ENCODE data around the gene KRTDAP.

Gene KRTDAP

GRCh38 chr19:35437406-35437951 is 52.8 kb downstream of the KRTDAP start:
- no peak overlapping the region for H3K4me3 ChIP-seq (ENCODE audit: low read depth, low read length)

More at GRCh38 chr19:35437406-35437951, 52.8 kb downstream of the KRTDAP start:
- in situ Hi-C loops (cut with HindIII; ENCODE audit: low sequenced_read_pairs) = no loop called here
- DNase-seq (ENCODE audit: low read depth, low spot score) = no peak
- no peak for TF ChIP-seq CTCF (IDR thresholded peaks at IDR 0.05; ENCODE audit: low read depth, low read length)
